ENCODE measurements around the gene TECPR1. TPM values are rescaled to one million over a fixed set of nuclear protein-coding genes. Genes with fewer than 3 reads are reported as not detected.

Gene TECPR1
- total RNA-seq, 2 experiments from 2014 or later, result 34.5 to 35.3 TPM

- ChIA-PET POLR2A (no interaction called here), CTCF (no interaction called here)
- peaks cover 3% of the 10 kb centered on the region for H3K4me1 Mint-ChIP-seq (ENCODE audit: low read depth)
- no peak overlapping the region for H3K4me3 Mint-ChIP-seq
- no peak overlapping the region for H3K27ac Mint-ChIP-seq
- intact Hi-C loops (cut with micrococcal nuclease), result no loop called here
- H3K27me3 Mint-ChIP-seq, result no peaks in the 10 kb centered on the region
- H3K9me3 Mint-ChIP-seq, result peaks cover 10% of the 10 kb centered on the region
- no peak for DNase-seq
- H3K36me3 Mint-ChIP-seq, result peaks cover 37% of the 10 kb centered on the region
Observed at GRCh38 chr7:98194672-98195457, 57.2 kb downstream of the TECPR1 start.

- intact Hi-C loops (cut with micrococcal nuclease), result no loop called here
- no peak for DNase-seq
- H3K27ac Mint-ChIP-seq, result no peak overlapping the region
- H3K36me3 Mint-ChIP-seq, result peaks cover 38% of the 10 kb centered on the region
- no peak overlapping the region for H3K4me3 Mint-ChIP-seq
- no peaks in the 10 kb centered on the region for H3K27me3 Mint-ChIP-seq
- peaks cover 3% of the 10 kb centered on the region for H3K4me1 Mint-ChIP-seq (ENCODE audit: low read depth)
- ChIA-PET CTCF (no interaction called here), POLR2A (no interaction called here)
- peaks cover 8% of the 10 kb centered on the region for H3K9me3 Mint-ChIP-seq
Observed at GRCh38 chr7:98194186-98194585, 57.8 kb downstream of the TECPR1 start.

GRCh38 chr7:98193474-98194180 is 58.4 kb downstream of the TECPR1 start:
- intact Hi-C loops (cut with micrococcal nuclease), result no loop called here
- H3K27me3 Mint-ChIP-seq, result no peaks in the 10 kb centered on the region
- no peak for DNase-seq
- H3K4me1 Mint-ChIP-seq (ENCODE audit: low read depth), result no peaks in the 10 kb centered on the region
- ChIA-PET CTCF (no interaction called here), POLR2A (no interaction called here)
- H3K27ac Mint-ChIP-seq, result no peak overlapping the region
- H3K36me3 Mint-ChIP-seq, result peaks cover 38% of the 10 kb centered on the region
- peaks cover 4% of the 10 kb centered on the region for H3K9me3 Mint-ChIP-seq
- H3K4me3 Mint-ChIP-seq, result no peak overlapping the region

DNA sequence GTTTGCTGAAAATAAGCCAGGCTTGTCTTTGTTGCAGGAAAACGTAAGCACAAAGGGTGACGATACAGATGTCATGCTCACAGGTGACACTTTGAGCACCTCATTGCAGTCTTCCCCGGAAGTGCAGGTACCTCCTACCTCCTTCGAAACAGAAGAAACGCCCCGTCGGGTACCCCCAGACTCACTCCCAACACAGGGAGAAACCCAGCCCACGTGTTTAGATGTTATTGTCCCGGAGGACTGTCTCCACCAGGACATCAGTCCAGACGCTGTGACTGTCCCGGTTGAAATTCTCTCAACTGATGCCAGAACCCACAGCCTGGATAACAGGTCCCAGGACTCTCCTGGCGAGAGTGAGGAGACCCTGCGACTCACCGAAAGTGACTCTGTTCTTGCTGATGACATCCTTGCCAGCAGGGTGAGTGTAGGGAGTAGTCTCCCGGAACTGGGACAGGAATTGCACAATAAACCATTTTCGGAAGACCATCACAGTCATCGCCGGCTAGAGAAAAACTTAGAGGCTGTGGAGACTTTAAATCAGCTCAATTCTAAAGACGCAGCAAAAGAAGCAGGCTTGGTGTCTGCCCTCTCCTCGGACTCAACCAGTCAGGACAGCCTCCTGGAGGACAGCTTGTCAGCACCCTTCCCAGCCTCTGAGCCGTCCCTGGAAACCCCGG is 59.1 kb downstream of the TECPR1 start:
- DNase-seq, result no peak
- Mint-ChIP-seq H3K4me3 (no peak overlapping the region), H3K27ac (no peak overlapping the region), H3K9me3 (peaks cover 2% of the 10 kb centered on the region), H3K27me3 (no peaks in the 10 kb centered on the region), H3K4me1 (ENCODE audit: low read depth) (no peaks in the 10 kb centered on the region), H3K36me3 (peaks cover 38% of the 10 kb centered on the region)
- CTCF ChIA-PET, result no interaction called here
- intact Hi-C loops (cut with micrococcal nuclease), result no loop called here
- POLR2A ChIA-PET, result no interaction called here

DNA sequence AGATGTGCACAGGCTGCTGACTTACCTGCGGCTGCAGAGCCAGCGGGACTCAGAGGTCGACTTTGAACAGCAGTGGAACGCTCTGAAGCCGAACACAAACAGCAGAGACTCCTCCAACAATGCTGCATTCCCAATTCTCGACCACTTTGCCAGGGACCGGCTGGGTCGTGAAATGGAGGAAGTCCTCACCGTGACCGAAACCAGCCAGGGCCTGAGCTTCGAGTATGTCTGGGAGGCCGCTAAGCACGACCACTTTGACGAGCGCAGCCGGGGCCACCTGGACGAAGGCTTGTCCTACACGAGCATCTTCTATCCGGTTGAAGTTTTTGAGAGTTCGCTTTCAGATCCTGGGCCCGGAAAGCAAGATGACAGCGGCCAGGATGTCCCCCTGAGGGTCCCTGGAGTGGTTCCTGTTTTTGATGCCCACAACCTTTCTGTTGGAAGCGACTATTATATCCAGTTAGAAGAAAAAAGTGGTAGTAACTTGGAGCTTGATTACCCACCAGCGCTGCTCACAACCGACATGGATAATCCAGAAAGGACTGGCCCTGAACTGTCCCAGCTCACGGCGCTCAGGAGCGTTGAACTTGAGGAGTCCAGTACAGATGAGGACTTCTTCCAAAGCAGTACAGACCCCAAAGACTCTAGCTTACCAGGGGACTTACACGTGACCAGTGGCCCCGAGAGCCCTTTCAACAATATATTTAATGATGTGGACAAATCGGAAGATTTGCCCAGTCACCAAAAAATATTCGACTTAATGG is 60.2 kb downstream of the TECPR1 start:
- H3K4me3 Mint-ChIP-seq, result no peak overlapping the region
- H3K36me3 Mint-ChIP-seq, result peaks cover 36% of the 10 kb centered on the region
- intact Hi-C loops (cut with micrococcal nuclease), result no loop called here
- no peaks in the 10 kb centered on the region for H3K9me3 Mint-ChIP-seq
- POLR2A ChIA-PET, result no interaction called here
- no peaks in the 10 kb centered on the region for H3K27me3 Mint-ChIP-seq
- DNase-seq, result no peak
- CTCF ChIA-PET, result no interaction called here
- no peaks in the 10 kb centered on the region for H3K4me1 Mint-ChIP-seq (ENCODE audit: low read depth)
- H3K27ac Mint-ChIP-seq, result no peak overlapping the region

- peaks cover 35% of the 10 kb centered on the region for H3K36me3 Mint-ChIP-seq
- H3K9me3 Mint-ChIP-seq, result no peaks in the 10 kb centered on the region
- intact Hi-C loops (cut with micrococcal nuclease), result no loop called here
- no peak for DNase-seq
- POLR2A ChIA-PET, result no interaction called here
- H3K4me1 Mint-ChIP-seq (ENCODE audit: low read depth), result no peaks in the 10 kb centered on the region
- H3K27me3 Mint-ChIP-seq, result no peaks in the 10 kb centered on the region
- H3K4me3 Mint-ChIP-seq, result no peak overlapping the region
- CTCF ChIA-PET, result interaction anchor here (3.3 kb wide), 1 partner anchor 21 kb away, joined by 11 read pairs; no protein-coding TSS in a partner anchor
- no peak overlapping the region for H3K27ac Mint-ChIP-seq
Observed at GRCh38 chr7:98189559-98189958, 62.5 kb downstream of the TECPR1 start.

GRCh38 chr7:98187138-98187502 is 64.9 kb downstream of the TECPR1 start:
- Mint-ChIP-seq H3K27ac (no peak overlapping the region), H3K4me3 (no peak overlapping the region)

GRCh38 chr7:98186452-98187137 is 65.4 kb downstream of the TECPR1 start:
- POLR2A ChIA-PET, result no interaction called here
- Mint-ChIP-seq H3K4me3 (no peak overlapping the region), H3K4me1 (ENCODE audit: low read depth) (no peaks in the 10 kb centered on the region), H3K27ac (no peak overlapping the region), H3K36me3 (peaks cover 27% of the 10 kb centered on the region), H3K9me3 (no peaks in the 10 kb centered on the region), H3K27me3 (no peaks in the 10 kb centered on the region)
- DNase-seq, result no peak
- CTCF ChIA-PET, result interaction anchor here (3.3 kb wide), 1 partner anchor 18 kb away, joined by 11 read pairs; no protein-coding TSS in a partner anchor
- intact Hi-C loops (cut with micrococcal nuclease), result no loop called here

More at GRCh38 chr7:98187138-98187502, 64.9 kb downstream of the TECPR1 start:
- peaks cover 31% of the 10 kb centered on the region for H3K36me3 Mint-ChIP-seq
- H3K27me3 Mint-ChIP-seq, result no peaks in the 10 kb centered on the region
- intact Hi-C loops (cut with micrococcal nuclease), result no loop called here
- CTCF ChIA-PET, result interaction anchor here (3.3 kb wide), 1 partner anchor 18 kb away, joined by 11 read pairs; no protein-coding TSS in a partner anchor
- POLR2A ChIA-PET, result no interaction called here
- no peaks in the 10 kb centered on the region for H3K9me3 Mint-ChIP-seq
- no peaks in the 10 kb centered on the region for H3K4me1 Mint-ChIP-seq (ENCODE audit: low read depth)
- DNase-seq, result no peak

GRCh38 chr7:98185101-98185500 is 66.9 kb downstream of the TECPR1 start:
- H3K9me3 Mint-ChIP-seq, result no peaks in the 10 kb centered on the region
- ChIA-PET POLR2A (no interaction called here), CTCF (interaction anchor here (1.9 kb wide), 1 partner anchor 16 kb away, joined by 7 read pairs; no protein-coding TSS in a partner anchor)
- H3K4me3 Mint-ChIP-seq, result no peak overlapping the region
- H3K27ac Mint-ChIP-seq, result no peak overlapping the region
- H3K36me3 Mint-ChIP-seq, result peaks cover 21% of the 10 kb centered on the region
- DNase-seq, result no peak
- intact Hi-C loops (cut with micrococcal nuclease), result no loop called here
- H3K4me1 Mint-ChIP-seq (ENCODE audit: low read depth), result no peaks in the 10 kb centered on the region
- no peaks in the 10 kb centered on the region for H3K27me3 Mint-ChIP-seq

GRCh38 chr7:98180751-98181150 is 71.3 kb downstream of the TECPR1 start:
- CTCF ChIA-PET, result interaction anchor here (1.3 kb wide), 1 partner anchor 159 kb away, joined by 4 read pairs; no protein-coding TSS in a partner anchor
- Mint-ChIP-seq H3K36me3 (peaks cover 4% of the 10 kb centered on the region), H3K27ac (no peak overlapping the region), H3K9me3 (no peaks in the 10 kb centered on the region), H3K27me3 (no peaks in the 10 kb centered on the region), H3K4me1 (ENCODE audit: low read depth) (no peaks in the 10 kb centered on the region), H3K4me3 (no peak overlapping the region)
- no peak for DNase-seq
- intact Hi-C loops (cut with micrococcal nuclease), result no loop called here
- POLR2A ChIA-PET, result no interaction called here

DNA sequence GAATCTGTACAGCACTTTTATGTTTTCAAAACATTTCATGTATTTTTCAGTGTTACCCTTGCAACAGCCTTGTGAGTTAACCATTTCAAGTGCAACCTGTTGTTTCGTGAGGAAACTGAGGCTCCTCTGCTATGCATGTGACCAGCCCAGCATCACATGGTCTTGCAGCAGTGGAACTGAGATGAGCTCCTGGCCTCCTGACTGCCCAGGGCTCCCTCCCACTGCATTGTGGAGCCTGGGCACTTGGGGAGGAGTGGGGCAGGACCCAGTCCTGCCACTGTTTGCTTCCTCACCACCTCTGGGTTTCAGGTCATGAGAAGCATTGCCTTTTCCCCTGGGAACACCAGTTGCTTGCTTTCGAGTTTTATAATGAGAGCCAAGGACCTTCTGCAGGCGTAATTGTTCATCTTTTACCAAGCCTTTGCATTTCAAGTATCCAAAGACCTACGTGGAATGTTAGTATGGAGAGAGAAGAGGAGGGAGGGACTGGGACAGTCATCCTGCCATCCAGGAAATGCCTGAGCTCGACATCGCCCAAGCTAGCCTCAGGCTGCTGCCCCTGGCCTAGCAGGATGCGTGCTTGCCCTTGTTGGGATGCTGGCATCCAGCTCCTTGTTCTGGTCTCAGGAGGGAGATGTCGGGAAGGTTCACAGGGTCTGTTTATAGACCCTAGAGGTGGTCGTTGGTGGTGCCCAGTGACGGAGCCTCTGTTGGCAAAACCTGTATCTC is 73.1 kb downstream of the TECPR1 start:
- DNase-seq, result no peak
- Mint-ChIP-seq H3K4me3 (no peak overlapping the region), H3K27me3 (no peaks in the 10 kb centered on the region), H3K36me3 (peaks cover 6% of the 10 kb centered on the region), H3K9me3 (no peaks in the 10 kb centered on the region), H3K27ac (no peak overlapping the region), H3K4me1 (ENCODE audit: low read depth) (no peaks in the 10 kb centered on the region)
- ChIA-PET CTCF (interaction anchor here (3.2 to 19.6 kb wide), 2 partner anchors 10 to 158 kb away, joined by 22 to 368 read pairs; no protein-coding TSS in a partner anchor), POLR2A (no interaction called here)
- intact Hi-C loops (cut with micrococcal nuclease), result no loop called here

All from activated CD4-positive, alpha-beta memory T cell treated with anti-CD3 and anti-CD28 coated beads for 36 hours (primary cell).